Endothelial cell of umbilical vein (primary cell): ENCODE measurements around the gene BCS1L. TPM values are rescaled to one million over a fixed set of nuclear protein-coding genes. Genes with fewer than 3 reads are reported as not detected.
A peak's percentile ranks its signal among the peaks of the same experiment; 100 is the strongest.

Experiments used
- BruUV-seq: library from RNA; stranded (reverse); fragments of 400-500 nt; replicated peaks from 2 replicates; lab custom pipeline; 2021; lab: Mats Ljungman, UMichigan
- CTCF ChIA-PET: fragments of 300-600, 350-600 bp; sonication (Branson Sonifier 250); formaldehyde crosslinking; loops from one replicate; lab custom pipeline; 2021; ENCODE audit warnings: antibody characterized with exemption, inconsistent platforms; lab: Charles Lee
- POLR2A ChIA-PET: fragments of 300-600, 350-600 bp; sonication (Branson Sonifier 250); formaldehyde crosslinking; loops from one replicate; lab custom pipeline; 2021; ENCODE audit warnings: antibody characterized with exemption, inconsistent platforms; lab: Charles Lee
- DNase-seq: peaks from one replicate; pipeline ENCODE4 v3.0.0-alpha.2; 2011; ENCODE audit warnings: low read depth, low spot score
- FAIRE-seq: peaks from 2 replicates; lab custom pipeline; 2011; peaks lifted over from hg19 to GRCh38; lab: Jason Lieb, UNC
- H2AFZ ChIP-seq: 2 replicates; pipeline ENCODE4 v1.6.0; 2012; ENCODE audit warnings: low read depth, low read length, control low read depth, inconsistent platforms
- H3K27ac ChIP-seq: 2 replicates; pipeline ENCODE4 v1.5.1; 2011; ENCODE audit warnings: low read depth, mild to moderate bottlenecking, control low read depth, low read length, moderate library complexity; ENCODE audit not compliant: insufficient read depth
- H3K27me3 ChIP-seq, 2 experiments: 2 replicates each; pipeline versions ENCODE4 v1.6.0 to v1.6.1; 2011; ENCODE audit warnings: low read length in 2 of 2, mixed read lengths in 1 of 2; ENCODE audit not compliant: control insufficient read depth in 2 of 2, insufficient read depth in 2 of 2
- H3K36me3 ChIP-seq, 2 experiments: 2 replicates in 1 of 2; 3 replicates in 1 of 2; pipeline ENCODE4 v1.5.1; 2011; ENCODE audit warnings: low read length in 2 of 2, mild to moderate bottlenecking in 1 of 2, moderate library complexity in 1 of 2; ENCODE audit not compliant: control insufficient read depth in 2 of 2, insufficient read depth in 2 of 2; ENCODE audit errors: extremely low read depth in 1 of 2
- H3K4me1 ChIP-seq: 3 replicates; pipeline ENCODE4 v1.5.1; 2011; ENCODE audit warnings: mild to moderate bottlenecking, low read length; ENCODE audit not compliant: control insufficient read depth, insufficient read depth; ENCODE audit errors: extremely low read depth
- H3K4me2 ChIP-seq: 2 replicates; pipeline ENCODE4 v1.6.1; 2011; ENCODE audit warnings: low read length, control low read depth, mixed read lengths; ENCODE audit not compliant: insufficient read depth
- H3K4me3 ChIP-seq, 3 experiments: fragments of 200-600 bp in 1 of 3; sonication (generic), shearing (Covaris generic) in 1 of 3; replicated peaks in 1 of 3; 2 replicates each; pipeline ENCODE4 v1.5.1; 2011 to 2016; ENCODE audit warnings: control low read depth in 3 of 3, low read length in 3 of 3, mild to moderate bottlenecking in 2 of 3, inconsistent platforms in 1 of 3, low read depth in 1 of 3, moderate library complexity in 1 of 3; ENCODE audit not compliant: insufficient read depth in 1 of 3
- H3K79me2 ChIP-seq: 2 replicates; pipeline ENCODE4 v1.6.0; 2012; ENCODE audit warnings: low read length, inconsistent platforms; ENCODE audit not compliant: control insufficient read depth, insufficient read depth
- H3K9ac ChIP-seq: replicated peaks from 2 replicates; pipeline ENCODE3; 2011; ENCODE audit warnings: low read length, control low read depth; ENCODE audit not compliant: insufficient read depth; ENCODE audit errors: extremely low read depth
- H3K9me1 ChIP-seq: replicated peaks from 3 replicates; pipeline ENCODE4 v1.6.0; 2011; ENCODE audit warnings: mild to moderate bottlenecking, low read length; ENCODE audit not compliant: control insufficient read depth, insufficient read depth; ENCODE audit errors: extremely low read depth
- H3K9me3 ChIP-seq: replicated peaks from 2 replicates; pipeline ENCODE4 v1.5.1; 2012; ENCODE audit warnings: low read length, inconsistent platforms; ENCODE audit not compliant: control insufficient read depth, insufficient read depth
- H4K20me1 ChIP-seq: replicated peaks from 2 replicates; pipeline ENCODE3; 2011; ENCODE audit warnings: mild to moderate bottlenecking, low read length; ENCODE audit not compliant: control insufficient read depth, insufficient read depth; ENCODE audit errors: extremely low read depth
- EZH2 ChIP-seq: IDR thresholded peaks from 2 replicates; pipeline ENCODE4 v1.6.1; 2012; ENCODE audit warnings: borderline replicate concordance, low read depth, mild to moderate bottlenecking, moderate library complexity, low read length, inconsistent platforms; ENCODE audit not compliant: severe bottlenecking
- FOS ChIP-seq: IDR thresholded peaks from 2 replicates; pipeline ENCODE4 v1.6.1; 2011; ENCODE audit warnings: mild to moderate bottlenecking, low read length, moderate library complexity, borderline replicate concordance; ENCODE audit not compliant: insufficient read depth
- GATA2 ChIP-seq: IDR thresholded peaks from 2 replicates; pipeline ENCODE4 v1.7.0; 2011; ENCODE audit warnings: low read depth, mild to moderate bottlenecking, moderate library complexity, mixed read lengths, low read length; ENCODE audit not compliant: insufficient read length, insufficient read depth
- JUN ChIP-seq: IDR thresholded peaks from 2 replicates; pipeline ENCODE4 v1.6.1; 2011; ENCODE audit warnings: borderline replicate concordance, low read depth; ENCODE audit not compliant: insufficient read length, insufficient read depth
- MYC ChIP-seq: IDR thresholded peaks from one replicate; pipeline ENCODE4 v1.6.1; 2011; ENCODE audit warnings: mild to moderate bottlenecking, low read depth, low read length
- POLR2A ChIP-seq: IDR thresholded peaks from 2 replicates; pipeline ENCODE4 v1.6.1; 2012; ENCODE audit warnings: low read depth, mild to moderate bottlenecking, control low read depth, low read length
- POLR2AphosphoS5 ChIP-seq: IDR thresholded peaks from 2 replicates; pipeline ENCODE4 v1.6.1; 2012; ENCODE audit warnings: low read depth, mild to moderate bottlenecking, control low read depth, low read length, moderate library complexity; ENCODE audit not compliant: insufficient read depth
- dilution Hi-C: fragments of 300-500 bp; cut with MboI; formaldehyde crosslinking; loops from one replicate; pipeline ENCODE4 v1.15.0; 2019; ENCODE audit warnings: low sequenced_read_pairs; ENCODE audit not compliant: extremely low pct_ligation_motif_present
- intact Hi-C: fragments of 100-400 bp; cut with micrococcal nuclease; formaldehyde crosslinking; loops from one replicate; pipeline ENCODE4 v1.10.0; 2022
- polyA plus RNA-seq, 4 experiments: library from polyadenylated mRNA; depleted of rRNA in 3 of 4; stranded (reverse) in 3 of 4; unstranded in 1 of 4; fragments of >200 nt; gene quantifications; 2 replicates each; pipeline versions ENCODE4 v1.2.1 to v1.2.3, GENCODE V29; 2011 to 2012; ENCODE audit warnings: missing spikeins in 1 of 4
- total RNA-seq: library from RNA; stranded (reverse); gene quantifications from 2 replicates; pipeline ENCODE4 v1.2.3, GENCODE V29; 2021
- TF ChIP-seq, protein P1 (sequence below), 2 donors: IDR thresholded peaks; 1 replicate in 1 of 2; 2 replicates in 1 of 2; pipeline ENCODE4 v1.5.1; 2011; ENCODE audit warnings: low read length in 2 of 2, mild to moderate bottlenecking in 2 of 2, moderate library complexity in 2 of 2, control low read depth in 1 of 2, inconsistent platforms in 1 of 2, low read depth in 1 of 2; ENCODE audit not compliant: insufficient read depth in 1 of 2; ENCODE audit errors: extremely low read depth in 1 of 2
- TF ChIP-seq, protein P2 (sequence below): IDR thresholded peaks from 2 replicates; pipeline ENCODE4 v1.6.1; 2011; ENCODE audit not compliant: insufficient read depth, insufficient read length

Gene BCS1L
- total and polyA plus RNA-seq, 2 donors (not counting 3 experiments of a cell fraction or from before 2014, with no cell fraction given) = 57.4 to 70.3 TPM

GRCh38 chr2:218655751-218656150 lies 3.7 kb upstream of the BCS1L start:
- dilution Hi-C loops (no loop called here), intact Hi-C loops (no loop called here)
- H3K27me3 ChIP-seq = no peaks in the 10 kb centered on the region
- peaks cover 13% of the 10 kb centered on the region in 2 experiments for H3K36me3 ChIP-seq
- no peak overlapping the region for H3K4me3 ChIP-seq
- POLR2A ChIA-PET = no interaction called here
- no peaks in the 10 kb centered on the region for H4K20me1 ChIP-seq
- no peaks in the 10 kb centered on the region for H3K9me1 ChIP-seq
- H2AFZ ChIP-seq = no peak overlapping the region
- H3K9ac ChIP-seq = no peak overlapping the region
- H3K9me3 ChIP-seq = no peaks in the 10 kb centered on the region
- TF ChIP-seq EZH2 (no peak), MYC (no peak), FOS (no peak)
- H3K27ac ChIP-seq = no peak overlapping the region
- FAIRE-seq = no peak
- no peak overlapping the region for H3K4me2 ChIP-seq
- H3K79me2 ChIP-seq = peaks cover 34% of the 10 kb centered on the region
- peaks cover 9% of the 10 kb centered on the region for H3K4me1 ChIP-seq
- CTCF ChIA-PET = no interaction called here
- DNase-seq = no peak
- no TSS peak for BruUV-seq

- no peaks in the 10 kb centered on the region for H3K9me3 ChIP-seq
- peaks cover 22 to 23% of the 10 kb centered on the region in 2 experiments for H3K36me3 ChIP-seq
- peak; percentile 67 for DNase-seq
- TF ChIP-seq POLR2A (peak; percentile 5), EZH2 (no peak), JUN (no peak), GATA2 (no peak), FOS (peak; percentile 22), MYC (no peak), POLR2AphosphoS5 (no peak)
- TF ChIP-seq, protein P1, sequence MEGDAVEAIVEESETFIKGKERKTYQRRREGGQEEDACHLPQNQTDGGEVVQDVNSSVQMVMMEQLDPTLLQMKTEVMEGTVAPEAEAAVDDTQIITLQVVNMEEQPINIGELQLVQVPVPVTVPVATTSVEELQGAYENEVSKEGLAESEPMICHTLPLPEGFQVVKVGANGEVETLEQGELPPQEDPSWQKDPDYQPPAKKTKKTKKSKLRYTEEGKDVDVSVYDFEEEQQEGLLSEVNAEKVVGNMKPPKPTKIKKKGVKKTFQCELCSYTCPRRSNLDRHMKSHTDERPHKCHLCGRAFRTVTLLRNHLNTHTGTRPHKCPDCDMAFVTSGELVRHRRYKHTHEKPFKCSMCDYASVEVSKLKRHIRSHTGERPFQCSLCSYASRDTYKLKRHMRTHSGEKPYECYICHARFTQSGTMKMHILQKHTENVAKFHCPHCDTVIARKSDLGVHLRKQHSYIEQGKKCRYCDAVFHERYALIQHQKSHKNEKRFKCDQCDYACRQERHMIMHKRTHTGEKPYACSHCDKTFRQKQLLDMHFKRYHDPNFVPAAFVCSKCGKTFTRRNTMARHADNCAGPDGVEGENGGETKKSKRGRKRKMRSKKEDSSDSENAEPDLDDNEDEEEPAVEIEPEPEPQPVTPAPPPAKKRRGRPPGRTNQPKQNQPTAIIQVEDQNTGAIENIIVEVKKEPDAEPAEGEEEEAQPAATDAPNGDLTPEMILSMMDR (IDR thresholded peaks at IDR 0.05; ENCODE audit: extremely low read depth in 1 of 2, insufficient read depth in 1 of 2, low read depth in 1 of 2, low read length in 2 of 2) = peak; percentile 47 to 60
- TF ChIP-seq, protein P2, sequence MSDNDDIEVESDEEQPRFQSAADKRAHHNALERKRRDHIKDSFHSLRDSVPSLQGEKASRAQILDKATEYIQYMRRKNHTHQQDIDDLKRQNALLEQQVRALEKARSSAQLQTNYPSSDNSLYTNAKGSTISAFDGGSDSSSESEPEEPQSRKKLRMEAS = no peak
- FAIRE-seq = peak; percentile 89
- intact Hi-C loops (loop anchor here (1.0 kb wide), 4 partner anchors 14 to 189 kb away; partner anchors contain the start of genes RNF25 and STK36), dilution Hi-C loops (no loop called here)
- H3K4me1 ChIP-seq = peaks cover 9% of the 10 kb centered on the region
- TSS peak; percentile 28 for BruUV-seq
- POLR2A ChIA-PET = interaction anchor here (0.7 to 2.0 kb wide), 5 partner anchors 13 to 337 kb away, joined by 3 to 5 read pairs (median 4); partner anchors contain the start of genes PLCD4, RNF25 and STK36
- H3K9ac ChIP-seq = peak overlapping the region; percentile 56
- no peaks in the 10 kb centered on the region for H3K27me3 ChIP-seq
- H3K4me2 ChIP-seq = peak overlapping the region; percentile 77
- peak overlapping the region; percentile 43 for H2AFZ ChIP-seq
- peak overlapping the region; percentile 74 to 95 (median 87) for H3K4me3 ChIP-seq
- H4K20me1 ChIP-seq = no peaks in the 10 kb centered on the region
- CTCF ChIA-PET = interaction anchor here (0.8 to 4.8 kb wide), 18 partner anchors 8 to 194 kb away, joined by 3 to 99 read pairs (median 5); partner anchors contain the start of genes CYP27A1, PLCD4, RNF25 and STK36
- H3K79me2 ChIP-seq = peaks cover 34% of the 10 kb centered on the region
- no peaks in the 10 kb centered on the region for H3K9me1 ChIP-seq
- H3K27ac ChIP-seq = peak overlapping the region; percentile 24
Measured at GRCh38 chr2:218658671-218659257, 719 bp upstream of the BCS1L start.
